ENCODE measurements around the gene MYO15B. TPM values are rescaled to one million over a fixed set of nuclear protein-coding genes. Genes with fewer than 3 reads are reported as not detected.
"Not testable (repeated sequence)": the region's sequence is repeated elsewhere in the genome, so short reads cannot be mapped to it uniquely, and the experiment has no call there.

The MYO15B gene
- total RNA-seq, 2 donors from 2014 or later, result 38.4 to 45.0 TPM

DNA sequence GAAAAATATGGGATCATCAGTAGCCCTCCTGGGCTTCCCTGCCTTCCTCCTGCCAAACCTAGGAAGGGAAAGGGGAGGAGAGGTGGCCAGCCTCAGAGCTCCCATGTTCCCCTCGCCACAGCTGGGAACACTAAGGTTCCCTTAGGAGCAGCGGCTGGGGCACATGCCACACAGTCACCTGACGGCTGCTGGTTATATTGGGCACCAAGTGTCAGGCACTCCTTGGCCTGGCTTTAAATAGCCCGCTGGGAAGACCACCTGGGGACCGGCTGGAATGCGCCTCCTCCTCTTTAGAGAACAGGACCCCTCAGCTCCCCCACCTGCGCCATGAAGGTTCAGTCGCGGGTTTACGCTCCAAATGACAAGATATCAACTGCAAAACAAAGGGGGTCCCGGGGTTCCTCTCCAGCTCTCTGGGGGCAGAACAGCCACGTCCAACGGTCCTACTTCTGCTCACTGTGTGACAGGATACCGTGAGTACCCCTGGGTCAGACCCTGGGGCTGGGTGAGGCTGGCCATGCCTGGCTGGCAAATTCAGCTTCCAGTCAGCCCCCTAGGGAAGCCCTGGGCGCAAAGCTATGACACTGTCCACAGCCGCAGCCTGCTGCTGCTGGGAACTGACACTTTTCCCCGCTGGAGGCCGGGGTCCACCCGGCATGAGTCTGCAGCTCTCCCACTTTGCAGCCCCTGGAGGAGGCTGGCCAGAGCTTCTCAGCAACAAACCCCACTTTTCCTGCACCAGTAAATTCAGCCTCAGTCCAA, 49.0 kb downstream of the MYO15B start:
- no peaks in the 10 kb centered on the region for H3K36me3 Mint-ChIP-seq
- DNase-seq (ENCODE audit: low spot score in 2 of 2) (no peak), ATAC-seq (no peak)
- H3K27ac Mint-ChIP-seq, result no peak overlapping the region
- H3K9me3 Mint-ChIP-seq, result no peaks in the 10 kb centered on the region

DNA sequence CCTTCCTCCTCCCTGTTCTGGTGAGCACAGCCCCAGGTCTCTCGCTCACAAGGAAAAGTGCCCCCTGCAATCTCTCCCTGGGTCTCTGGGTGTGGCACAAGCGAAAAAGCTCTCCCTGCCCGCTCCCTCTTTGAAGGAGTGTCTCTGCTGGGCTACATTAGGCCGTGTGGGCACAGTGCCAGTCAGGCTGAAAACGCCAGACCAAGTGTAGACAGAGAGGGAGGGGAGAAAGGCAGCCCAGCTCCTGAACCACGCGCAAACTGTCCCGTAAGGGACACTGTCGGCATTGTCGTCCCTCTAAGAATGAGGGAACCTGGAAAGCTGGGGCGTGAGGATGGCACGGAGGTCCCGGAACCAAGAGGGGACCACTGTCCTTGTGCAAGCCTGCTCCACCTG, 49.5 kb downstream of the MYO15B start:
- H3K36me3 Mint-ChIP-seq, result no peaks in the 10 kb centered on the region
- DNase-seq (ENCODE audit: low spot score in 2 of 2) (no peak), ATAC-seq (no peak)
- H3K9me3 Mint-ChIP-seq, result no peaks in the 10 kb centered on the region
- H3K27ac Mint-ChIP-seq, result no peak overlapping the region

DNA sequence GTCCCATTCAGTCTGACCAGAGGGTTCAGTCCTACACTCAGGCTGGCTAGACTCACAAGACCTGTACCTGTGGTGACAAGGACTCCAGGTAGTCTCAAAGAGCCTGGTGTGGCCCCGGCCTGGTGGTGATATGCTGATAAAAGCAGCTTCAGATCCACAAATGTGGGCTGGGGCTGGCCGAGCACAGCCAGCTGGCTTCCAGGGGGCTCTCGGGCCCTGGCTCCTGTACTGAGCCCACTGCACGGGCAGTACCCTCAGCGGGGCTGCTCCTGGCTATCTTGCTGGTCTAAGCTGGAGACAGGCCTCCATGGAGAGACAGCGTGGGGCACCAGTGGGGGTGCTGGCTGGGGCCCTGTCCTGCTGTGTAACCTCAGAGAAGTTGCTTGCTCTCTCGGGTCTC, 50.0 kb downstream of the MYO15B start:
- Mint-ChIP-seq H3K27ac (no peak overlapping the region), H3K9me3 (no peaks in the 10 kb centered on the region), H3K36me3 (no peaks in the 10 kb centered on the region)
- ATAC-seq (no peak), DNase-seq (ENCODE audit: low spot score in 2 of 2) (no peak)

DNA sequence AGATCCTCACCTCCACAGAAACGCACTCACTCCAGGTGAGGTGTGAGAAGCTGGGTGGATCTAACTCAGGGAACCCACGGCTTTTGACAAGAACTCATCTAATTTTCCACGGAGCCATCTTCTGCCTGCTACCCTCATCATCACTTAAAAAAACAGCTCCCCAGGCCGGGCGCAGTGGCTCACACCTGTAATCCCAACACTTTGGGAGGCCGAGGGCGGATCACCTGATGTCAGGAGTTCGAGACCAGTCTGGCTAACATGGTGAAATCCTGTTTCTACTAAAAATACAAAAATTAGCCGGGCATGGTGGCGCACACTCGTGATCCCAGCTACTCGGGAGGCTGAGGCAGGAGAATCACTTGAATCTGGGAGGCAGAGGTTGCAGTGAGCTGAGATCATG, 50.4 kb downstream of the MYO15B start:
- not testable (repeated sequence) for H3K36me3 Mint-ChIP-seq; ATAC-seq; H3K27ac Mint-ChIP-seq; DNase-seq (ENCODE audit: low spot score in 2 of 2); H3K9me3 Mint-ChIP-seq

DNA sequence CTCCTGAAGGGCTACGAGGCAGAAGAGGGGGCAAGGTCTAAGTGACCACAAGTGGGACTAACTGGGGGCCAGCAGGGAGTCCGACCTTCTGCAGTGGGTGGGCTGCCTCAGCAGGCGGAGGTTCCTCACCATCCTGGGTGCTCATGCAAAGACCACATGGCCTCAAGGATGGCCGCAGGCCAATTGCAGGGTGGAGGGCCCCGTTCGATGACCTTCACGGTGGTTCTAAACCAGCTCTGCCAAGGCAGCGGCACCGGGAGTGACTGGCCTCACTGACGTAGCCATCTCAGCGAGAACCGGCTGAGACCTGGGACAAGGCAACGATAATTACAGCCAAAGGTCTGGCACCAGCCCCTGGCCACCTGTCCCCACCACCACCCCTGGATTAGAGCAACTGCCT, 51.3 kb downstream of the MYO15B start:
- no peaks in the 10 kb centered on the region for H3K9me3 Mint-ChIP-seq
- DNase-seq (ENCODE audit: low spot score in 2 of 2) (no peak), ATAC-seq (no peak)
- no peak overlapping the region for H3K27ac Mint-ChIP-seq
- no peaks in the 10 kb centered on the region for H3K36me3 Mint-ChIP-seq

DNA sequence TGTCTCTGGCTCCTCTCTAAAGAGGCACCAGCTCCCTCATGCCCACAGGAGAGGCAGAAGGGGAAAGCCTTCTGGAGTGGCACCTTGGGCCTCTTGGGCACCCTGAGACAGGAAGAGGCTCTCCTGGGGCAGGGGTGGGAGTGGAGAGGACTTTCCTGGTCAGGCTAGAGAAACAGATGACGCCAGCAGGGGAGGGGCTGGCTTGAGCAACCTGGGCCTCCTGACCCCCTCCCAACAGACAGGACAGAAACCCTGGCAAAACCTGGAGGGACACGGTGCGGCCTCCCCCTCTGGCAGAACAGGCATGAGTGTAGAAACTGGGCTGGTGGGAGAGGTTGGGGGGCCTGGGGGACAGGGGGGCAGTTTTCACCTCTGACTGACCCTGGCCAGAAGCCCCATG, 51.7 kb downstream of the MYO15B start:
- no peaks in the 10 kb centered on the region for H3K9me3 Mint-ChIP-seq

DNA sequence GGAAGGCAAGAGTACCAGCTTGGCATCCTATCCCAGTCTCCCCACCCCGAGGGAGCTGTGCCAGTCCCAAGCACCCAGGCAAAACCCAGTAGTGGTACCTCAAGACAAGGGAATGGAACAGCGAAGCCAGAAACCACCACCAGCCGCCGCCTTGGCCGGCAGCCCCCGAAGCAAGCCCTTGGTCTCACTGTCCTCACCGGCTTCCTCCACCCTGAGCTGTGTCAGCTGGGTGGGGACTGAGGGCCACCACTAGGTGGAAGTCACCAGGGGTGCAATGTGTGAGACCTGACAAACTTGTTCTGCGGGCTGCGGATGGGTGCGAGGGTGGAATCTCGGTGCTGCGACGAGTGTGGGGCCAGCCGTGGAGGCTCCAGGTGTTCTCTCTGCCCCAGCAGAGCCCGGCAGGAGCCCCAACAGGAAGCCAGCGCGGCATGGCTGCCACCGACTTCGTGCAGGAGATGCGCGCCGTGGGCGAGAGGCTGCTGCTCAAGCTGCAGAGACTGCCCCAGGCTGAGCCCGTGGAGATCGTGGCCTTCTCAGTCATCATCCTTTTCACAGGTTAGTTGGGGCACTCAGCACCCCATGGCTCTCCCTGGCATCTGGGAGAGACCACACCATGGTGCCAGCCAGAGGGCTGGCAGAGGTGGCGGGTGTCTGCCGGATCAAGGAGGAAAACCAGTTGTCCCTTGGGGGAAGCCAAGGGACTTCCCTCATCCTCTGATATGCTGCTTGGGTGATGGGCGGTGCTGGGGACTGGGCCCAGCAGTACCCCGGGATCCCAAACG, 52.4 kb downstream of the MYO15B start:
- H3K9me3 Mint-ChIP-seq, result no peaks in the 10 kb centered on the region
- H3K36me3 Mint-ChIP-seq, result no peaks in the 10 kb centered on the region
- ATAC-seq (no peak), DNase-seq (ENCODE audit: low spot score in 2 of 2) (no peak)
- no peak overlapping the region for H3K27ac Mint-ChIP-seq

More for the DNA sequence above, 51.7 kb downstream of the MYO15B start:
- no peak overlapping the region for H3K27ac Mint-ChIP-seq
- ATAC-seq (no peak), DNase-seq (ENCODE audit: low spot score in 2 of 2) (no peak)
- no peaks in the 10 kb centered on the region for H3K36me3 Mint-ChIP-seq

DNA sequence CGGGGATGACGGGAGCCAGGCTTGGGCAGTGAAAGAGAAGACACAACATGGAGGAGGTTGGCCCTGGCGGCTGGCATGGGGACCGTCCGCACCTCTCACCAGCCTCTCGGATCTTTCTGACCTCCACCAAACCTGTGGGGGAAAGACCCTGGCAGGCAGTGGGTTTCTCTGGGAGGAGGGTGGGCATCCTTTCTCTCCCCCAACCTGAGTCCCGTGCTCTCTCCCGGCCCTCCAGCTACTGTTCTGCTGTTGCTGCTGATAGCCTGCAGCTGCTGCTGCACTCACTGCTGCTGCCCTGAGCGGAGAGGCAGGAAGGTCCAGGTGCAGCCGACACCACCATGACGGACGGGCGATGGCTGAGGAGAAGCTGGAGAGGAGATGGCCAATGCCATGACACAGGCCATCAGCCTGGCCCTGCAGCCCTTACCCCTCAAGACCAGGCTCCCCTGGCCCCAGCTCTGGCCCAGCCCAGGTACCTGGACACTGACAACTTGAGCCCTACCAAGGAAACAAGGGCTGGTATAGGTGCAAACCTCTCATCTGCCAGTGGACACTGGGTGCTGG, 53.0 kb downstream of the MYO15B start:
- H3K27ac Mint-ChIP-seq, result no peak overlapping the region
- DNase-seq (ENCODE audit: low spot score in 2 of 2) (no peak), ATAC-seq (no peak)
- no peaks in the 10 kb centered on the region for H3K9me3 Mint-ChIP-seq
- no peaks in the 10 kb centered on the region for H3K36me3 Mint-ChIP-seq

DNA sequence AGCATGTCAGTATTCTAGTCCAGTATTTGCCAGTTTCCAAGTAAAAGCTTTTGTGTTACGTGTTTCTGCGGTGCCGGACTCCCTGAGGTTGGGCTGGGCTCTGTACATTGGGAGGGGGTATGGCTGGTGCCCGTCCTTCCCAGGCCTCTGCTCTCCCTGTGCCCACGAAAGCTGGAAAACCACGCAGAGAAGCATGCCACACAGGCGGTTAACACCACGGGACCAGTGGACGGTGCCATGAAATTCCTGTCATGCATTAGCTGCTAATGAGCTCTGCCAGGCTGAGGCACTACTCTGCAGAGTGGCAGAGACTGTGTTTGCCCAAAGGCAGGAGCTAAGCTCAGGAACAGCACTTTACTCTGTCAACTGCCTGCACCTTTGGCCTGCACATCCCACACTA, 53.7 kb downstream of the MYO15B start:
- DNase-seq (ENCODE audit: low spot score in 2 of 2), result no peak
- no peaks in the 10 kb centered on the region for H3K9me3 Mint-ChIP-seq
- ATAC-seq, result no peak
- no peak overlapping the region for H3K27ac Mint-ChIP-seq
- H3K36me3 Mint-ChIP-seq, result no peaks in the 10 kb centered on the region

DNA sequence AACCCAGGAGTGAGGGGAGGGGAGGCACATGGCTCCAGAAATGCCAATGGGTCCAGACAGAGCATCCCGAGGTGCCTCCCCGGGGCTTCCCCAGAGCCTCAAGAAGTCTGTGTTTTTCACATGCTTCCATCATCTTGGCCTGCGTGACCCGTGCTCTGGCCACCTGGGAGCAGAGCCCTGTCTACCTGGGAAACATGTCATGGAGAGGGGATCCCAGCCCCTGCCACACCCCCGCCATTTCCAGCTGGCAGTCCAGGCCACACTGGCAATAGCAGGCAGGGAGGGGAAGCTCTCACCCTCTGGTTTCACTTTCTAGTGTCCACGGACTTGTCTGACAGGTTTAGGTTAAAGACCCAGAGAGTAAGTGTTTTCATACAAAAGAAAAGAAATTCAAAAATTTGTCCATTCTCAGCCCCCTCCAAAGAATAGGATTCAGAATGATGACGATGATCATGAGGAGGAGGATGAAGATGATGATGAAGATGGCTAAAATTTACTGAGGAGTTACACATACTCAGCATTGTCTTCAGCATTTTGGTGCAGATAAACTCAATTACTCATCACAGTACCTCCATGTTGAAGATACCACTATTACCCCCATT, 54.7 kb downstream of the MYO15B start:
- no peaks in the 10 kb centered on the region for H3K36me3 Mint-ChIP-seq
- no peaks in the 10 kb centered on the region for H3K9me3 Mint-ChIP-seq

DNA sequence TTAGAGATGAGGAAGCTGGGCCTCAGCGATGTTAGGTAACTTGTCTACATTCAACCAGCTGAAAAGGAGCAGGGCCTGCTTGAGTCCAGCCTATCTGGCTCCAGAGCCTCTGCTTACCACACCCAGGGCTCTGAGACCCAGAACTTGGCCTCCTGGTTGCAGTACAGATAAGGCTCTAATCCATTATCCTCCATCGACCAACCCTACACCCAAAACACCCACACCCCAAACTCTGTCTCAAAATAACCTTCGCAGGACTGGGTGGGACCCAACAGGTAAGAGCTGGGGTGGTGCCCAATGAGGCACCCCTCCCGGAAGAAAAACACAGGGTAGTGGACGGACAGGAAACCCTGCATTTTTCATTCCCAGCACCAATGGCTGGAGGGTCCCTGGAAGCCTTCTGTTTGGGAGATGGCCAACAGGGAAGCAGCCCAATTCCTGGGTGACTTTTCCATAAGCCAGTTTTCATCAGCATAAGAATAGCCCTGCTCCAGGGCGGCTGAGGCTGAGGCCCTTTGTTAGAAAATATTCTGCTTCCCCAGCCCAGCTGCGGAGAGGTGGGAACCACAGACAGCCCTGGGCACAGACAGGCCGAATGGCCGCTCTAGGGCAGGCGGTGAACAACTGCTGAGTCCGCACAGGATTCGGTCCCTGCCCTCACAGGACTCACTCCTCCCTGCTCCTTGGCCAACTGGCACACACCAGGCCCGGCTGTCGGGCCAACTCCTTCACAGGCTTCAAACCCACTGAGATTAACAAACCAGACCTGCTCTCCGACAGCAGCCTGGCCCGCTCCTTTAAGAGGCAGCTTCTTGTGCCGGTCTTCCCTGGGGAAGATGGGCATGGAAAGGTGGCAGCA, 55.4 kb downstream of the MYO15B start:
- DNase-seq (ENCODE audit: low spot score in 2 of 2) (no peak), ATAC-seq (no peak)

More for the DNA sequence above, 54.7 kb downstream of the MYO15B start:
- ATAC-seq (no peak), DNase-seq (ENCODE audit: low spot score in 2 of 2) (no peak)
- peak overlapping the region in 1 of 2 donors; percentile 36 for H3K27ac Mint-ChIP-seq

DNA sequence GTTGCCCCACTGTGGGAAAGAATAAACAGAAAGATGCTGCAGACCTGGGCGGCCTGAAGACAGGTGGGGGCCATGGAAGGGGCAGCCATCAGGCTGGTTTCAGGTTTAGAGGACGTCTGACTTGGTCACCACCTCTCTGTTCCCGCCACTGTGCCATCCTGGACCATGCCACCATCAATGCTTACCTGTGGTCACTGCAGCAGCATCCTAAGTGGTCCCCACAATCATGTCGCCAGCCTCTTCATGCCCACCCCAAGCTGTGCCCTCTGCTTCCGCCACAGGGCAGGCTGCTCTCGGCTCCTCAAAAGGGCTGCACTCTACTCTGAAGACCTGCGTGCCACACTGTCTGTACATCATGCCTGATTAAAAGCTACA, 56.0 kb downstream of the MYO15B start:
- Mint-ChIP-seq H3K27ac (no peak overlapping the region), H3K9me3 (no peaks in the 10 kb centered on the region), H3K36me3 (no peaks in the 10 kb centered on the region)
- DNase-seq (ENCODE audit: low spot score in 2 of 2), result no peak
- no peak for ATAC-seq

More for the DNA sequence above, 55.4 kb downstream of the MYO15B start:
- H3K36me3 Mint-ChIP-seq, result no peaks in the 10 kb centered on the region
- H3K27ac Mint-ChIP-seq, result no peak overlapping the region
- no peaks in the 10 kb centered on the region for H3K9me3 Mint-ChIP-seq

DNA sequence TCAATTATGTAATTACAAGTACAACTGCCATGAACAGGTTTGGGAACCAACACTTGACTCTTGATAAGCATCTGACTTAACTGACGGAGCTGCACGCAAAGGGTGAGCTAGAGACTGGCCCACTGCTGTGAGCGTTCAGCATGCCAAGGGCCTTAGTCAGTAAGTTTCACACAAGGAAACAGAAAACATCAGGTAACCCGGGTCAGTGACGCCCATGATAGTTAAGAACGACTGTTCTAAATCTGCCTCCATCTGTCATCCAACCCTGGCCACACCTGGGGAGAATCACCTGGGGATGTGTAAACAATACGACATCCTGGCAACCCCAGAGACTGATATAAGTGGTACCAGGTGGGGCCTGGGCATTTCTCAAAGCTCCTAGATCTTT, 57.9 kb downstream of the MYO15B start:
- ATAC-seq (no peak), DNase-seq (ENCODE audit: low spot score in 2 of 2) (no peak)
- Mint-ChIP-seq H3K36me3 (no peaks in the 10 kb centered on the region), H3K9me3 (no peaks in the 10 kb centered on the region), H3K27ac (peak overlapping the region; percentile 10 to 36)

DNA sequence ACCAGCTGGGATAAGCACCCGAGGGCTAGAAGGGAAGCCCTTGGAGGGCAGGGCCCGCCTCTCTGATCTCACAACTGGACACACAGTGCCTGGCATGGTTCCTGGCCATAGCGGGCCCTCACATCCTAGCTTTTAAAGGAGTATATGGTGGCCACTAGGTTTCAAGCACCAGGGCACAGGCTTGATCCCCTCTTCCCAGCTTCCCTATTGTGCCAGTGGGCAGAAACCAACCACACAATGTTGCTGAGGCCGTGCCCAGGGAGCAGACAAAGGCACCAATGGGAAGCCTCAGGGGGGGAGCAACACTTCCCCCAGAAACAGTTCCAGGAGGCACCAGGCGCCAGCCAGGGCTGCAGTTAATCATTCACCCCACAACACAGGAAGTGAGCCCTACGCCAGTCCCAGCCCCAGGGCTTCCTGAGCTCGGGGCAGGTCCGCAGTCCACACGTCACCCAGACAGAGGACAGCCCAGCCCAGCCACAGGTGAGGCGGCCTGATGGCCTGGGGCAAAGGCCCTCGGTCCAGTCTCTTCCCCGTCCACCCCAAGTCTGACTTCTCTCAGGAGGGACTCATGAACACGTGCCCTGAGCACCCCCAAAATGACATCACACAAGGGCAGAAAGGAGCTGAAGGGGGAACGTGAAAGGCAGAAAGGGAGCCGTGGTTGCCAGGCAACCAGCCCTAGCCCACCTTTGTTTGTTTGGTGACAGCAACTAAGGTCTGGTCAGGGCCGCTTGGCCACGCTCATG, 58.5 kb downstream of the MYO15B start:
- Mint-ChIP-seq H3K27ac (peak overlapping the region; percentile 10 to 60), H3K9me3 (no peaks in the 10 kb centered on the region), H3K36me3 (no peaks in the 10 kb centered on the region)
- ATAC-seq (peak; percentile 51 to 70), DNase-seq (ENCODE audit: low spot score in 2 of 2) (no peak)

DNA sequence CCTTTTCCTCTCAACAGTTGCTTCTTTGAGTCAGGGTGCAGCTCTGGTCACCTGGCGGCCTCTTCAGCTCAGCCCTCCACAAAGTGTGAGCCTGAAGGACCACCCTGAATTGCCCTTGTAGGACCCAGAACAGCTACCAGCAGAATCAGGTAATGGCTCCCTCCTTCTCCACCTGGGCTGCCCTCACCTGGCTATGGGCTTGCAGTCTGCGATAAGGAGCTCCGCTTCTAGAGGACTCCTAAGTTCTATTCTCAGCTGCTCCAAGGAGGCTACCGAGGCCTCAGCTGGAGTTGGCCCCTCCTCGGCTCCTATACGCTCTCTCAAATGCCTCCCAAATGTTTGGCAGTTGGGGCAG, 59.0 kb downstream of the MYO15B start:
- DNase-seq (ENCODE audit: low spot score in 2 of 2) (no peak), ATAC-seq (no peak)
- Mint-ChIP-seq H3K36me3 (no peaks in the 10 kb centered on the region), H3K9me3 (no peaks in the 10 kb centered on the region), H3K27ac (peak overlapping the region; percentile 10 to 72)

DNA sequence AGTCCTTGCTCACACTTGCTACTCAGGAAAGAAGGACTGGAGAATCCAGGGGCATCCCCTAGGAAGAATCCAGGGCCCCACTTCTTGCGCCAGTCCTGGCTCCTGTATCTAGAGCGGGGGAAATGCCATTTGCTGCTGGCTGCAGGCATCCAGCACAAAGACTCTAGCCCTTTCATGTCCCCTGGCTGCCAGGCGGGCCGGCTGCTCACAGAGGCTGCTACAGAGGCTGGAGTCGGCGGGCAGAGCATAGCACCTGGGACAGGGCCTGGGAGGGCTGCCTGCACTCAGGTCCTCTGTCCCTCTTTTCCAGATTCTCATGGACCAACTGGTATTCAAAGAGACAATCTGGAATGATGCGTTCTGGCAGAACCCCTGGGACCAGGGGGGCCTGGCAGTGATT, 59.5 kb downstream of the MYO15B start:
- H3K9me3 Mint-ChIP-seq, result no peaks in the 10 kb centered on the region
- no peaks in the 10 kb centered on the region for H3K36me3 Mint-ChIP-seq
- DNase-seq (ENCODE audit: low spot score in 2 of 2), result no peak
- H3K27ac Mint-ChIP-seq, result peak overlapping the region in 1 of 2 donors; percentile 10
- no peak for ATAC-seq

All from activated naive CD4-positive, alpha-beta T cell treated with anti-CD3 and anti-CD28 coated beads, Interleukin-2, amount 50 U/mL, for 72 hours (primary cell).